Keratinocyte (primary cell): Measurements from ENCODE around the gene GPATCH2. TPM values are rescaled to one million over a fixed set of nuclear protein-coding genes. Genes with fewer than 3 reads are reported as not detected.

Experiments
- DNase-seq: peaks from one replicate; pipeline ENCODE4 v3.0.0-alpha.2; 2011; ENCODE audit warnings: low read depth, missing footprints, low spot score
- FAIRE-seq: peaks from 2 replicates; lab custom pipeline; 2011; peaks lifted over from hg19 to GRCh38; lab: Jason Lieb, UNC
- H2AFZ ChIP-seq: 2 replicates; pipeline ENCODE4 v1.6.0; 2012; ENCODE audit warnings: low read length, control low read depth, inconsistent platforms; ENCODE audit not compliant: control insufficient read depth
- H3K27ac ChIP-seq: 2 replicates; pipeline ENCODE4 v1.5.1; 2011; ENCODE audit warnings: low read length; ENCODE audit not compliant: control insufficient read depth, insufficient read depth
- H3K27me3 ChIP-seq: 3 replicates; pipeline ENCODE4 v1.6.0; 2011; ENCODE audit warnings: low read length; ENCODE audit not compliant: control insufficient read depth, insufficient read depth; ENCODE audit errors: extremely low read depth
- H3K36me3 ChIP-seq, 2 experiments: 2 replicates in 1 of 2; 3 replicates in 1 of 2; pipeline ENCODE4 v1.5.1; 2011; ENCODE audit warnings: low read length in 2 of 2, mild to moderate bottlenecking in 1 of 2; ENCODE audit not compliant: control insufficient read depth in 2 of 2, insufficient read depth in 2 of 2; ENCODE audit errors: extremely low read depth in 1 of 2
- H3K4me1 ChIP-seq: 3 replicates; pipeline ENCODE4 v1.5.1; 2011; ENCODE audit warnings: low read length; ENCODE audit not compliant: control insufficient read depth, insufficient read depth; ENCODE audit errors: extremely low read depth
- H3K4me2 ChIP-seq: 3 replicates; pipeline ENCODE4 v1.6.0; 2011; ENCODE audit warnings: low read depth, low read length; ENCODE audit not compliant: control insufficient read depth, insufficient read depth; ENCODE audit errors: extremely low read depth
- H3K4me3 ChIP-seq, 3 experiments: fragments of 200-600 bp in 1 of 3; sonication (generic) in 1 of 3; 2 replicates in 2 of 3; 3 replicates in 1 of 3; pipeline ENCODE4 v1.5.1; 2011 to 2016; ENCODE audit warnings: low read length in 3 of 3, mild to moderate bottlenecking in 3 of 3, control low read depth in 2 of 3, inconsistent platforms in 1 of 3, low read depth in 1 of 3, mixed read lengths in 1 of 3, mixed run types in 1 of 3, moderate library complexity in 1 of 3; ENCODE audit not compliant: control insufficient read depth in 2 of 3, insufficient read depth in 2 of 3; ENCODE audit errors: extremely low read depth in 1 of 3
- H3K79me2 ChIP-seq: 2 replicates; pipeline ENCODE4 v1.6.0; 2012; ENCODE audit warnings: low read length; ENCODE audit not compliant: control insufficient read depth, insufficient read depth
- H3K9ac ChIP-seq: 3 replicates; pipeline ENCODE4 v1.6.0; 2011; ENCODE audit warnings: low read length; ENCODE audit not compliant: control insufficient read depth, insufficient read depth; ENCODE audit errors: extremely low read depth
- H3K9me1 ChIP-seq: 3 replicates; pipeline ENCODE4 v1.6.0; 2011; ENCODE audit warnings: low read length; ENCODE audit not compliant: control insufficient read depth, insufficient read depth; ENCODE audit errors: extremely low read depth
- H3K9me3 ChIP-seq: 2 replicates; pipeline ENCODE4 v1.5.1; 2012; ENCODE audit warnings: low read depth, low read length; ENCODE audit not compliant: control insufficient read depth
- H4K20me1 ChIP-seq: 3 replicates; pipeline ENCODE4 v1.6.0; 2011; ENCODE audit warnings: low read length; ENCODE audit not compliant: control insufficient read depth, insufficient read depth; ENCODE audit errors: extremely low read depth
- CTCF ChIP-seq, 3 experiments: IDR thresholded peaks in 1 of 3; conservative IDR thresholded peaks in 1 of 3; optimal IDR thresholded peaks in 1 of 3; 2 replicates in 2 of 3; 3 replicates in 1 of 3; pipeline versions ENCODE3 to v1.5.1; 2011; ENCODE audit warnings: low read length in 3 of 3, mild to moderate bottlenecking in 3 of 3, moderate library complexity in 2 of 3, control low read depth in 1 of 3, inconsistent platforms in 1 of 3; ENCODE audit not compliant: insufficient read depth in 2 of 3; ENCODE audit errors: extremely low read depth in 1 of 3
- EZH2 ChIP-seq: IDR thresholded peaks from one replicate; pipeline ENCODE4 v1.6.1; 2012; ENCODE audit warnings: inconsistent platforms, mild to moderate bottlenecking, low read length, moderate library complexity
- dilution Hi-C: fragments of 300-500 bp; cut with MboI; formaldehyde crosslinking; loops from one replicate; pipeline ENCODE4 v1.7.0; 2020; ENCODE audit warnings: low sequenced_read_pairs; ENCODE audit not compliant: extremely low pct_ligation_motif_present
- polyA plus RNA-seq, 5 experiments: library from polyadenylated mRNA; depleted of rRNA in 3 of 5; stranded (reverse) in 3 of 5; stranded (forward) in 1 of 5; unstranded in 1 of 5; fragments of >200 nt; gene quantifications; 1 replicate in 1 of 5; 2 replicates in 3 of 5; 3 replicates in 1 of 5; pipeline versions ENCODE4 v1.2.1 to v1.2.3, GENCODE V29; 2011 to 2012; ENCODE audit warnings: missing spikeins in 2 of 5, low read depth in 1 of 5, low replicate concordance in 1 of 5

Gene GPATCH2
- polyA plus RNA-seq, 1 donor (not counting 4 experiments of a cell fraction or from before 2014, with no cell fraction given): 15.7 TPM

GRCh38 chr1:217539510-217539909, 91.4 kb downstream of the GPATCH2 start:
- no peaks in the 10 kb centered on the region for H3K27me3 ChIP-seq
- no peak overlapping the region for H3K27ac ChIP-seq
- H3K4me3 ChIP-seq: no peak overlapping the region
- no peaks in the 10 kb centered on the region for H3K9me1 ChIP-seq
- H2AFZ ChIP-seq: no peak overlapping the region
- no peaks in the 10 kb centered on the region for H3K4me1 ChIP-seq
- dilution Hi-C loops: no loop called here
- no peak overlapping the region for H3K4me2 ChIP-seq
- no peaks in the 10 kb centered on the region for H3K79me2 ChIP-seq
- no peak for DNase-seq
- FAIRE-seq: no peak
- H3K36me3 ChIP-seq: no peaks in the 10 kb centered on the region
- no peaks in the 10 kb centered on the region for H3K9me3 ChIP-seq
- TF ChIP-seq EZH2 (no peak), CTCF (optimal IDR thresholded peaks at IDR 0.05 in 1 of 3, IDR thresholded peaks at IDR 0.05 in 1 of 3, conservative IDR thresholded peaks at IDR 0.05 in 1 of 3; ENCODE audit: extremely low read depth in 1 of 3, insufficient read depth in 2 of 3, low read length in 3 of 3) (no peak)
- no peak overlapping the region for H3K9ac ChIP-seq
- no peaks in the 10 kb centered on the region for H4K20me1 ChIP-seq

GRCh38 chr1:217535601-217536377, 95.1 kb downstream of the GPATCH2 start:
- no peaks in the 10 kb centered on the region for H3K36me3 ChIP-seq
- dilution Hi-C loops: no loop called here
- no peak for TF ChIP-seq EZH2
- H3K9ac ChIP-seq: no peak overlapping the region
- no peak overlapping the region for H3K27ac ChIP-seq
- peaks cover 1% of the 10 kb centered on the region for H3K79me2 ChIP-seq
- H3K4me3 ChIP-seq: no peak overlapping the region
- no peaks in the 10 kb centered on the region for H3K9me1 ChIP-seq
- H3K9me3 ChIP-seq: no peaks in the 10 kb centered on the region
- no peak overlapping the region for H2AFZ ChIP-seq
- no peaks in the 10 kb centered on the region for H3K27me3 ChIP-seq
- H3K4me1 ChIP-seq: no peaks in the 10 kb centered on the region
- no peak overlapping the region for H3K4me2 ChIP-seq
- peak; percentile 13 for DNase-seq
- H4K20me1 ChIP-seq: no peaks in the 10 kb centered on the region
- FAIRE-seq: peak; percentile 13
